Middle frontal gyrus (tissue), 1 donor: ENCODE data around the gene SUMO1.
A peak's percentile ranks its signal among the peaks of the same experiment; 100 is the strongest.

Source experiments
- DNase-seq: peaks from one replicate; pipeline ENCODE4 v3.0.0-alpha.2; 2015; ENCODE audit warnings: low spot score; ENCODE audit errors: extremely low spot score

The SUMO1 gene

DNA sequence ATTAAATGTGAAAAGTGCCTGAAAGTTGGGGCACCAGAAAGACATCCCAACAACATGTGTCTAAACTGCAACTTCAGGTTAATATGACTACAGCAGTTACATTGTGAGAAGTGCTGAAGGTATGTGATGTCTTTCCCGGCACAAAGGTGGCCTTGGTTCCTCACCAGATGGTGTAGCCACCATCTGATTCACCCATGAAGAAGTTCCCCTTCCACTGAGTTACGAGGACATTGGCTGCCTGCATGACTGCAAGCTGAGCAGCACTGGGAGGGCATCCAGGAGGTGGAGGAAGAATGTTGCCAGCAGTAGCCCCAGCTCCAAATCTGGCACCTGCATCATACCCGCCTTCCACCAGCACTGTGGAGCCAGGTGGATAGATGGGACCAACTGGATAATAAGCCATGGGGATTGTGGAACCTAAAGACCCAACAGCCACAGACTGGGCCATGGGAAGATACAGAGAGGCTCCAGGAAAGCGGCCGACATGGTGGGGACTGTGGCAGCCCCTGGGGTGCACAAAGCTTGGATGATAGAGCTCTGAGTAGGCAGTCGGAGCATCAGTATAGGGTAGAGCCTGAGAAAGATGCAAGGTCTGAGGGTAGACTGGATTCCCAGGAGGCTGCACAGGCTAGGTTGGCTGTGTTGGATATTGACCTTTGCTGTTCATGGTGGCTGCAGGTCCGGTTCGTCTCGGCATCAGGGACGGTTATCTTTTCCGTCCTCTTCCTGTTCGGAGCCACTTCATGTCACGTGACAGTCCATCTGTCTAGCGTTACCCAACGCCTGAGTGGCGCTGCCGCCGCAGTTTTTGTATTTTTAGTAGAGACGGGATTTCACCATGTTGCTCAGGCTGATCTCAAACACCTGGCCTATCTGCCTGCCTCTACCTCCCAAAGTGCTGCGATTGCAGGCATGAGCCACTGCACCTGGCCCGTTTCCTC lies 36.9 kb downstream of the SUMO1 start:
- DNase-seq, result no peak

- no peak for DNase-seq
These were observed 41.7 kb downstream of the SUMO1 start for GRCh38 chr2:202196727-202197126.

- DNase-seq, result no peak
These were observed 44.0 kb downstream of the SUMO1 start for GRCh38 chr2:202194418-202194817.

DNA sequence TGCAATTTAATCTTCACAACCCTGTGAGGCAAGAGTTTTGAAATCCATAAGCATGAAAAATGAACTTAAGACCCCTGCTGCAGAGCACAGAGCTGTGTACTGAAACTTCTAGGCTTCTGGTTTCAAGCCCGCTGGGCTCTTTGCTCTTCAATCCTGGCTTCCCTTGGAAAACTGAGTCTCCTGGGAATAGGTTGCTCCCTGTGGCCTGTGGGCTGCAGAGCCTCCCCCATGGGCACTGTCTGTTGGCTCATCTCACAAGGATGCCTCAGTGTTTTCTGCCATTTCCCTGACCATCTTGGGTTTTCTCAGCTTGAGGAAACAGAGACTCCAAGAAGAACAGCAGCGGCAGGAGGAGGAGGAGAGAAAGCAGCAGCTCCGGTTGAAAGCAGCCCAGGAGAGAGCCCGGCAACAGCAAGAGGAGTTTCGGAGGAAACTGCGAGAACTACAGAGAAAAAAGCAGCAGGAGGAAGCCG lies 44.5 kb downstream of the SUMO1 start:
- no peak for DNase-seq

DNA sequence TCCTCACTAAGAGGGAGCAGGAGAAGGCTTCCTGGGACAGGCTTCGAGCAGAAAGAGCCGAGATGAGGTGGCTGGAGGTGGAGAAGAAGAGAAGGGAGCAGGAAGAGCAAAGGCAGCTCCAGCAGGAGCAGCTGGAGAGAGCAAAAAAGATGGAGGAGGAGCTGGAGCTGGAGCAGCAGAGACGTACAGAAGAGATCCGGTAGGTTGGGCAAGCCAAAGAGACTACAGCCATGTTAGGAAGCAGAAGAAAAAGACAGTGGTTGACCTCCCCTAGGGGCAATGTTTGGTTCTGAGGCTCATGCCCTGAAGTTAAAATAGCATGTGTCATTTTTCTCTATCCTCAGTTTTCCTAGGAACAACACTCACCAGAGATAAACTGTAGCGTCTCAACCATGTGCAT lies 45.1 kb downstream of the SUMO1 start:
- no peak for DNase-seq

GRCh38 chr2:202187570-202187969 lies 50.8 kb downstream of the SUMO1 start:
- no peak for DNase-seq

DNA sequence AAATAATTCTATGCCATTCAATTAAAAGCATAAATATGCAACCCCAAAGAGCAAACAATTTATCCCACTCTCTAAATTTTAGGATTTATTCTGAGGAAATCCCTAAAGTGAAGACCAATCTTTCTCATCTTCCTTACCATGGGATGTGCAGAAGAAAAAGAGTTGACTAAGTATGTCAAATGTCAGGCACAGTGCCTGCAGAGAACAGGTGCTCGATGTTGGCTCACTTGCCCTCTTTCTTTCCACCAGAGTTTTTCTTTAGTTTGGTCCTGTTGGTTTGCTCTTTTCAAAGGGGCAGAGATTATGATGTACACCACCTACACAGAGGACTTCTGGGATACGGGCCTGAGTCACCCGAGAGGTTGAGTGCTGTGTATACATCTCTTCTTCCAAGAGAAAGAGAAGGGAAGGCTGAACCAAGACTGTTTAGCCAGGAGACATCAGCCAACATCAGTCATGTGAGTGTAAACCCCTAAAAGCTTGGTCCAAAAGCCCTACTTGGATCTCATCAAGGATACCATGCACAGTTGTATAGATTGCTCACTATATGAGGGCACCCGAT lies 51.7 kb downstream of the SUMO1 start:
- DNase-seq, result no peak

DNA sequence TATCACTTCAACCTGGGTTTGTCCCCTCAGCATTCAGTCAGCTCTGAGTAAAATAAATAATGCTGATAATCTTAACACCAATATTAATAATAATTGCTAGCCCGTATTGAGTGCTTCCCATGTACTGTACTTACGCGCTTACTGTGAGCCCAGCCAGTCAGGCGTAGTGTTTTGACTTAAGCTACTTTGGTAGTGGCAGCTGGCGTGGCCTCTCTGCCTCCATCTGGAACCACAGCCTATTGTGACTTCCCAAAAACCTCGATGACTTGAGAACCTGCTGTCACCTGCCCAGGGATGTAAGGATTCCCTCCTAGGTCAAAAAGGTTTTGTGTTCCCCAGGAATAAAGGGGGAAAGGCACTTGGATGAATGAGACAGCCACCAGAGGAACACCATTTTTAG lies 53.2 kb downstream of the SUMO1 start:
- DNase-seq, result no peak

- no peak for DNase-seq
These were observed 53.8 kb downstream of the SUMO1 start for GRCh38 chr2:202184557-202184956.

GRCh38 chr2:202178346-202178958 lies 59.9 kb downstream of the SUMO1 start:
- DNase-seq, result peak; percentile 53

- no peak for DNase-seq
These were observed 65.8 kb downstream of the SUMO1 start for GRCh38 chr2:202172439-202173211.

DNA sequence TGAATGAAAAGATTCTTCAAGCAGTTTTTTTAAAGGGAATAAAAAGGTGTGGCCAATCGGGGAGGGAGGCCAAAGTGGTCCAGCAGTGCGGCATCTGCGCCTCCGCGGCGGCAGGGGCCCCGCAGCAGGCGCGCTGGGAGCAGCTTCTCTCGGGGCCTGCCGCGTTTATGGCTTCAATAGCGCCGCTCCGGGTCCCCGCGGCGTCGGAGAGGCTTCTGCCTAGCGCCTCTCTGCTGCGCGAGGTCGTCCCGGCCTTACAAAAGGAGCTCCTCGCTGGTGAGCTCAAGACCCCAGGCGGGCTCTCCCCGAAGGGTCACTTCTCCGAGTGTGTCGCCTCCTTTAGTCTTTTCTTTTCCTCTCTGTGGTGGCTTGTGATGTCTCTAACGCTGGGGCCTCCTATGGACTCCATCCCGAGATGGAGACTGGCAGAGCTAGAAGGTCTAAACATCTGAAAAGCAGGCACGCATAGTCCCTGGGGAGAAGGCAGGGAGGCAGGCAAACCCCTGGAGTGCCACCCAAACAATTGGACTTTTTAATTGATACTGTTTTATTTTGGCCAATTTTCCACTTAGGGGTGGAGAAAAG lies 67.1 kb downstream of the SUMO1 start:
- no peak for DNase-seq

DNA sequence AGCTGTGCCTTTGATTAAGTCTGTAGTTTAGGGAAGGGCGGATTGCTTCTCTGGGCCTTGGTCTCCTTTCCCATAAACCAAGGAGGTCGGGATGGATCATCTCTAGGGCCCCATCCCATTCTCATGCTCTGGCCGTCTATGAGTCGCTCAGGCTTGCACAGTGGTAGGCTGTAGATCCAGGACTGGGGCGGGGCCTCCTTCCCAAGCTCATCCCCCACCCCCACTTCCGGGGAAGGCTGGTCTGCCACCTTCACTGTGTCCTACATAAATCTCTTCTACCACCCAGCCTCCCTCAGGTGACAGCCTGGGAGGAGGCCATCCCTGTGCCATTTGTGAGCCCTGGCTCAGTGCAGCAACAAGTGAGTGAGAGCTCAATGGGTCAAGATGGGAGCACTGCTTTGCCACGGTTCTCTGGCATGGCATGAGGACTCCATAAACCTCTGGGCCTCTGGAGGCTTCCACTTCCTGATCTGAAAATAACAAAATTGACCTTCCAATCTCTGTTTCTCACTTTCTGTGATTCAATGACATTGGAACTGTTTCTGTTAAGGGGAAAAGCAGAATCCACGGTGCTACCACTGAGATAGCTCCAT lies 68.5 kb downstream of the SUMO1 start:
- DNase-seq, result no peak

- DNase-seq, result no peak
These were observed 69.3 kb downstream of the SUMO1 start for GRCh38 chr2:202169131-202169530.

DNA sequence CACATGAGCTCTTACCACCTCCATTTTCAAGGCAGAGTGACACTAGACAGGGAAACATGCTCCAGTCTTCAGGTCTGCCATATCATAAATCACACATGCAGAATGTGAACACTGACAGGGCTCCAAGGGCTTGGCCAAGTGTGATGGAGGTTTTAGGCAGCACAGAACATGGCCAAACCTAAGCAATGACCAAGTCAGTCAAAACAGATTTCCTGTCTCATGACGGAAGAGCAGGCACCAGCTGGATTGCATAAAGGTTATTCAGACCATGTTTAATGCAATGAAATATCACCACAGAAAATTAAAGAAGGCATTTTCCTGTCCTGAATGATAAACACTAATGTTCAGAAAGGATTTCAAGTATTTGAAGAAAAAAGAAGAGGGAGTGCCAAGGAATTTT lies 72.5 kb downstream of the SUMO1 start:
- no peak for DNase-seq

DNA sequence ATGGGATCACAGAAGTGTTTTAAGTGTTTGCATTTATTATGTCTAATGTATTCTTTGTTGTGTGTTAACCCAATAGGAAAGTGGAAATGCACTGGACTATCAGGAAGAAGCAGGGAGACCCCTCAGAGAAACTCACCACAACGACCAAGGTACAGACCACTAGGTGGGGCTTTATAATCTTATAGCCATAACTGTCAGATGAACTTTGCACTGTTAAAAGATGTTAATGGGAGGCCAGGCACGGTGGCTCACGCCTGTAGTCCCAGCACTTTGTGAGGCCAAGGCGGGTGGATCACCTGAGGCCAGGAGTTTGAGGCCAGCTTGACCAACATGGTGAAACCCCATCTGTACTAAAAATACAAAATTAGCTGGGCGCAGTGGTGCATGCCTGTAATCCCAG lies 73.2 kb downstream of the SUMO1 start:
- no peak for DNase-seq

DNA sequence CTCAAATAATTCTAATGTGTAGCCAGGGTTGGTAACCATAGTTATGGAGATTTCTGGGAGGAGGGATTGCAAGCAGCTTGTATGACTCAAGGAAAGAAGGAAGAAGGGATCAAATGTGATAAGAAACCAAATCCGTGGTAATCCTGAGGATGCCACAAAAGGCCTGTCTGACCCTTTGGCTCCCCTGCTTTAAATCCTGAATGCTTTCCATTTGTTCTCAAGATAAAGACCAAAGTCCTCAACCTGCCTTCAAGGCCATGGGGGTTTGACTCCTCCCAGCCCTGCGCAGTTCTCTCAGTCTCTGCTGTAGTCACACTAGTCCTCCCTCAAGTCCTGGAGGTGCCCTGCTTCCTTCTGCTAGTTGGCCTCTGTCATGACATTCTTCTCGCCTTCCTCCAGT lies 74.0 kb downstream of the SUMO1 start:
- DNase-seq, result no peak

GRCh38 chr2:202161151-202161835 lies 77.1 kb downstream of the SUMO1 start:
- DNase-seq, result no peak

DNA sequence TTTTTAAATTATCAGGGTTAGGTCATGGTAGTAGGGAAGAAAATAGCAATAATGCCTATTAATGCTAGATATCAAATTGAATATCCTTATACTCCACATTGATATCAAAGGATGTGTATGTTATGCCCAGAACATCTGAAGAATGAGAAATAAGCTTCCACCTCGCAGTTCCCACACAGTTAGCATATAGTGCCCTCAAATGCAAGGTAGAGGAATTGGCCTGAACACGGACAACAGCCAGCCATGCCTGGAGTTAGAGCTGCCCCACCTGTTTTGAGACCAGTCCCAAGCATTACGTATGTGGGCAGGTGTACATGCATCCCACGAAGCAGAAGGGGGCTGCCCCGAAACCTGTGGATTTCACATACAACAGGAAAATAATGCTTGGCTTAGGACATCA lies 79.6 kb downstream of the SUMO1 start:
- DNase-seq, result no peak
